Measurements from ENCODE around the gene C16orf54. TPM values are rescaled to one million over a fixed set of nuclear protein-coding genes. Genes with fewer than 3 reads are reported as not detected.
A peak's percentile ranks its signal among the peaks of the same experiment; 100 is the strongest.
"Not testable (repeated sequence)": the region's sequence is repeated elsewhere in the genome, so short reads cannot be mapped to it uniquely, and the experiment has no call there.

The C16orf54 gene
- total RNA-seq, 4 donors from 2014 or later, result 2.2 to 9.9 (median 3.6) TPM

- Histone ChIP-seq H3K4me1 (no peaks in the 10 kb centered on the region), H3K9me3 (no peaks in the 10 kb centered on the region), H3K27ac (peak overlapping the region in 2 of 4 donors; percentile 34 to 59), H3K36me3 (peaks cover 0 to 6% (median 0%) of the 10 kb centered on the region in 3 donors), H3K4me3 (peak overlapping the region in 1 of 4 donors; percentile 16), H3K27me3 (no peaks in the 10 kb centered on the region)
- DNase-seq, result no peak
- TF ChIP-seq POLR2A (IDR thresholded peaks at IDR 0.05) (no peak), CTCF (IDR thresholded peaks at IDR 0.05) (no peak)
Measured at GRCh38 chr16:29779474-29779873, 33.7 kb upstream of the C16orf54 start.

- no peaks in the 10 kb centered on the region for H3K27me3 ChIP-seq
- peaks cover 0 to 6% (median 0%) of the 10 kb centered on the region in 3 donors for H3K36me3 ChIP-seq
- H3K4me3 ChIP-seq, result peak within 1 kb of the TSS in 1 of 4 donors; percentile 16
- TF ChIP-seq POLR2A (IDR thresholded peaks at IDR 0.05) (no peak), CTCF (IDR thresholded peaks at IDR 0.05) (no peak)
- H3K9me3 ChIP-seq, result no peaks in the 10 kb centered on the region
- H3K4me1 ChIP-seq, result no peaks in the 10 kb centered on the region
- no peak for DNase-seq
- peak within 1 kb of the TSS in 2 of 4 donors; percentile 34 to 59 for H3K27ac ChIP-seq
Measured at GRCh38 chr16:29777576-29778350, 32.0 kb upstream of the C16orf54 start, which contains the start of gene ZG16. TSS of gene ZG16 (plus strand) at chr16:29778256. CDS start at chr16:29779267, 1,011 bp downstream.

GRCh38 chr16:29775742-29776408, 30.1 kb upstream of the C16orf54 start:
- no peaks in the 10 kb centered on the region for H3K9me3 ChIP-seq
- no peak for DNase-seq
- no peak overlapping the region for H3K4me3 ChIP-seq
- H3K27me3 ChIP-seq, result no peaks in the 10 kb centered on the region
- no peaks in the 10 kb centered on the region for H3K4me1 ChIP-seq
- H3K36me3 ChIP-seq, result peaks cover 0 to 6% (median 0%) of the 10 kb centered on the region in 3 donors
- no peak for TF ChIP-seq CTCF (IDR thresholded peaks at IDR 0.05)
- no peak for TF ChIP-seq POLR2A (IDR thresholded peaks at IDR 0.05)
- H3K27ac ChIP-seq, result peak overlapping the region in 1 of 4 donors; percentile 20

GRCh38 chr16:29774730-29775129, 28.9 kb upstream of the C16orf54 start:
- no peak overlapping the region for H3K4me3 ChIP-seq
- no peaks in the 10 kb centered on the region for H3K4me1 ChIP-seq
- peaks cover 0 to 6% (median 0%) of the 10 kb centered on the region in 3 donors for H3K36me3 ChIP-seq
- H3K27ac ChIP-seq, result no peak overlapping the region
- DNase-seq, result no peak
- no peaks in the 10 kb centered on the region for H3K9me3 ChIP-seq
- no peak for TF ChIP-seq POLR2A (IDR thresholded peaks at IDR 0.05)
- H3K27me3 ChIP-seq, result no peaks in the 10 kb centered on the region

GRCh38 chr16:29772330-29772729, 26.5 kb upstream of the C16orf54 start:
- H3K4me1 ChIP-seq, DNase-seq, H3K9me3 ChIP-seq, H3K27me3 ChIP-seq, H3K4me3 ChIP-seq, H3K27ac ChIP-seq, H3K36me3 ChIP-seq: not testable (repeated sequence)

GRCh38 chr16:29770250-29770929, 24.6 kb upstream of the C16orf54 start:
- TF ChIP-seq CTCF (IDR thresholded peaks at IDR 0.05), result no peak
- TF ChIP-seq POLR2A (IDR thresholded peaks at IDR 0.05), result no peak
- Histone ChIP-seq H3K27ac (no peak overlapping the region), H3K27me3 (no peaks in the 10 kb centered on the region), H3K4me1 (peaks cover 0 to 3% (median 0%) of the 10 kb centered on the region in 4 donors), H3K9me3 (no peaks in the 10 kb centered on the region), H3K4me3 (no peak overlapping the region), H3K36me3 (no peaks in the 10 kb centered on the region)
- DNase-seq, result no peak
